OCI-LY1 (cell line): ENCODE measurements around the gene VDAC1.

Source experiments
- H2AFZ ChIP-seq: fragments of 200-600 bp; sonication (generic), shearing (Covaris generic); 2 replicates; pipeline ENCODE4 v1.6.0; 2014; ENCODE audit warnings: antibody characterized with exemption, mild to moderate bottlenecking, low read length
- H3F3A ChIP-seq: fragments of 200-600 bp; sonication (generic), shearing (Covaris generic); 2 replicates; pipeline ENCODE4 v1.6.0; 2014; ENCODE audit warnings: mild to moderate bottlenecking, antibody characterized with exemption, low read length, moderate library complexity; ENCODE audit not compliant: insufficient read depth
- H3K27ac ChIP-seq: fragments of 200-600 bp; sonication (generic); 2 replicates; pipeline ENCODE4 v1.5.1; 2014; ENCODE audit warnings: low read length, mixed run types, mild to moderate bottlenecking, low read depth; ENCODE audit not compliant: poor library complexity, severe bottlenecking
- H3K27me3 ChIP-seq: fragments of 200-600 bp; sonication (generic); 2 replicates; pipeline ENCODE4 v1.6.0; 2014; ENCODE audit warnings: antibody characterized with exemption, mild to moderate bottlenecking, low read length, moderate library complexity; ENCODE audit not compliant: insufficient read depth
- H3K36me3 ChIP-seq: fragments of 200-600 bp; sonication (generic); 2 replicates; pipeline ENCODE4 v1.6.1; 2014; ENCODE audit warnings: mild to moderate bottlenecking, antibody characterized with exemption, low read length, moderate library complexity, mixed read lengths; ENCODE audit not compliant: insufficient read depth
- H3K4me1 ChIP-seq: fragments of 200-600 bp; sonication (generic); 2 replicates; pipeline ENCODE4 v1.5.1; 2014; ENCODE audit warnings: mild to moderate bottlenecking, low read length, moderate library complexity; ENCODE audit not compliant: insufficient read depth, severe bottlenecking
- H3K4me2 ChIP-seq: fragments of 200-600 bp; sonication (generic), shearing (Covaris generic); 2 replicates; pipeline ENCODE4 v1.6.1; 2014; ENCODE audit warnings: low read length
- H3K4me3 ChIP-seq: fragments of 200-600 bp; sonication (generic); 2 replicates; pipeline ENCODE4 v1.5.1; 2014; ENCODE audit warnings: low read length, low read depth, mild to moderate bottlenecking, mixed read lengths; ENCODE audit not compliant: poor library complexity, severe bottlenecking
- H3K79me2 ChIP-seq: fragments of 200-600 bp; shearing (Covaris generic); 2 replicates; pipeline ENCODE4 v1.6.1; 2016; ENCODE audit warnings: mixed run types, low read length, mixed read lengths; ENCODE audit not compliant: insufficient read depth
- H3K9ac ChIP-seq: fragments of 200-600 bp; sonication (generic), shearing (Covaris generic); 2 replicates; pipeline ENCODE4 v1.6.1; 2014; ENCODE audit warnings: mild to moderate bottlenecking, low read length, mixed read lengths
- H3K9me2 ChIP-seq: fragments of 200-600 bp; sonication (generic), shearing (Covaris generic); 2 replicates; pipeline ENCODE4 v1.6.1; 2014; ENCODE audit warnings: low read depth, mild to moderate bottlenecking, low read length, mixed read lengths
- H3K9me3 ChIP-seq: fragments of 200-600 bp; shearing (Covaris generic); 2 replicates; pipeline ENCODE4 v1.6.1; 2014; ENCODE audit warnings: low read length, mixed read lengths
- H4K20me1 ChIP-seq: fragments of 200-600 bp; sonication (generic), shearing (Covaris generic); 2 replicates; pipeline ENCODE4 v1.6.0; 2016; ENCODE audit warnings: mild to moderate bottlenecking, low read length; ENCODE audit not compliant: insufficient read depth
- CTCF ChIP-seq: fragments of 200-600 bp; sonication (generic), shearing (Covaris generic); IDR thresholded peaks from 2 replicates; pipeline ENCODE4 v1.5.1; 2017; ENCODE audit warnings: mild to moderate bottlenecking, antibody characterized with exemption, low read length, moderate library complexity, mixed read lengths
- EZH2 ChIP-seq: fragments of 200-600 bp; sonication (generic), shearing (Covaris generic); IDR thresholded peaks from 2 replicates; pipeline ENCODE4 v1.8.0; 2017; ENCODE audit warnings: borderline replicate concordance, mixed run types, mild to moderate bottlenecking, antibody characterized with exemption, low read length, moderate library complexity, mixed read lengths

Gene VDAC1

GRCh38 chr5:133970325-133970909 lies 34.4 kb downstream of the VDAC1 start:
- Histone ChIP-seq H3K79me2 (peaks cover 4% of the 10 kb centered on the region; the same call in 1 of the 2 replicates), H2AFZ (no peak overlapping the region), H3F3A (no peaks in the 10 kb centered on the region; the same call in 1 of the 2 replicates), H3K4me1 (peaks cover 28% of the 10 kb centered on the region), H4K20me1 (no peaks in the 10 kb centered on the region), H3K27me3 (no peaks in the 10 kb centered on the region), H3K9me3 (no peaks in the 10 kb centered on the region), H3K27ac (peak overlapping the region; percentile 8), H3K9ac (no peak overlapping the region), H3K4me2 (0 out of 2 replicates have a peak overlapping the region, but pooled peaks have one; percentile 72), H3K36me3 (peaks cover 33% of the 10 kb centered on the region), H3K4me3 (no peak overlapping the region), H3K9me2 (no peaks in the 10 kb centered on the region)
- TF ChIP-seq CTCF (no peak), EZH2 (no peak)

GRCh38 chr5:133969654-133970324 lies 35.0 kb downstream of the VDAC1 start:
- TF ChIP-seq CTCF (no peak), EZH2 (no peak)
- Histone ChIP-seq H3K9ac (peak overlapping the region; percentile 79; the same call in 1 of the 2 replicates), H4K20me1 (no peaks in the 10 kb centered on the region), H2AFZ (no peak overlapping the region), H3K4me3 (peak overlapping the region; percentile 84), H3K4me1 (peaks cover 28% of the 10 kb centered on the region), H3K27ac (peak overlapping the region; percentile 8), H3F3A (no peaks in the 10 kb centered on the region; the same call in 1 of the 2 replicates), H3K9me2 (no peaks in the 10 kb centered on the region), H3K36me3 (peaks cover 27% of the 10 kb centered on the region), H3K79me2 (peaks cover 4% of the 10 kb centered on the region; the same call in 1 of the 2 replicates), H3K4me2 (peak overlapping the region; percentile 72), H3K27me3 (no peaks in the 10 kb centered on the region), H3K9me3 (no peaks in the 10 kb centered on the region)

- H2AFZ ChIP-seq, result no peak within 1 kb of the TSS
- H3K27ac ChIP-seq, result peak within 1 kb of the TSS; percentile 50
- H4K20me1 ChIP-seq, result no peaks in the 10 kb centered on the region
- TF ChIP-seq CTCF (no peak), EZH2 (no peak)
- H3K4me1 ChIP-seq, result peaks cover 28% of the 10 kb centered on the region
- H3K9me3 ChIP-seq, result no peaks in the 10 kb centered on the region
- H3K36me3 ChIP-seq, result peaks cover 14% of the 10 kb centered on the region
- peak within 1 kb of the TSS; percentile 72 for H3K4me2 ChIP-seq
- H3K27me3 ChIP-seq, result no peaks in the 10 kb centered on the region
- peaks cover 4% of the 10 kb centered on the region; the same call in 1 of the 2 replicates for H3K79me2 ChIP-seq
- peak within 1 kb of the TSS; percentile 84 for H3K4me3 ChIP-seq
- H3F3A ChIP-seq, result no peaks in the 10 kb centered on the region
- H3K9me2 ChIP-seq, result no peaks in the 10 kb centered on the region
- peak within 1 kb of the TSS; percentile 79 for H3K9ac ChIP-seq
Observed at GRCh38 chr5:133968204-133968980, 36.4 kb downstream of the VDAC1 start, which contains the start of gene C5orf15. Gene C5orf15 (minus strand): TSS chr5:133968625. CDS start chr5:133968584, 41 bp downstream.
